GM18858 (cell line): ENCODE measurements around the gene GARNL3.

Experiments used
- ATAC-seq: cut with Tn5 transposase; IDR thresholded peaks from one replicate; pipeline ENCODE4 v1.9.1; 2021; ENCODE audit not compliant: unreplicated experiment

GARNL3 gene

DNA sequence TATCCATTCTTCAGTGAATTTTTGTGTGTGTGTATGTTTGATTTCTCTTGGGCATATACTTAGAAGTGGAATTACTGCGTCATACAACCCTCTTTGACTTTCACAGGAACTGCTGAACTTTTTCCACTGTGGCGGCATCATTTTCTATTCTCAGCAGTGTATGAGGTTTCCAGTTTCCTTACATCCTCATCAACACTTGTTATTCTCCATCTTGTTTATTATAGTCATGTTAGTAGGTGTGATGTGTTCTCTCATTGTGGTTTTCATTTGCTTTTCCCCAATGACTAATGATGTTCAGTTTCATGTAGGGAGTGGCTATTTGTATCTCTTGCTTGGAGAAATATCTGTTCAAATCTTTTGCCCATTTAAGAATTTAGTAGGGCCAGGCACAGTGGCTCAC is 162.2 kb downstream of the GARNL3 start:
- ATAC-seq = no peak

DNA sequence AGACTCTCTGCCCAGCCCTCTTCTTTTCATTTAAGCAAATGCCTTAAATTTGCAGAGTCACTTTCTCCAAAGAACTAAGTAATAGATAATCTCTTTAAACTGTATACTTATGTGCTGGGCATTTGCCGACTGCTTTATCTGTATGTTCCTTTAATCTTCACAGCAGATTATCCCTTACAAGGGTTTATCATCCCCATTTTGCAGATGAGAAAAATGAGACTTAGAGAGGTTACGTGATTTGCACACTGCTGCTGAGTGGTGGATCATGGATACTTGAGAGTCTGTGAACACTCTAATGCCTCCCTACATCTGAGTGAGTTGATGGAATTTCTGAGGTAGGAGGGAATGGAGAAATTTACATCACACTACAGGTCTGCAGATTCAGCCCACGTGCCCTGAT is 163.8 kb downstream of the GARNL3 start:
- no peak for ATAC-seq

DNA sequence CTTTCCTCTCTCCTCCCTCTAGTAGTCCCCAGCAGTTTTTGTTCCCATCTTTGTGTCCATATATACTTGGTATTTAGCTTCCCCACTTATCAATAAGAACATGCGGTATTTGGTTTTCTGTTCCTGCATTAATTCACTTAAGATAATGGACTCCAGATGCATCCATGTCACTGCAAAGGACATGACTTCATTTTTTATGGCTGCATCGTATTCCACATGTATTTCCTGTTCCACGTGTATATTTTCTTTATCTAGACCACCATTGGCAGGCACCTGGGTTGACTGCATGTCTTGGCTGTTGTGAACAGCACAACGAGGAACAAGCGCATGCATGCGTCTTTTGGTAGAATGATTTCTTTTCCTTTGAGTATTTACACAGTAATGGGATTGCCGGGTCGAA is 165.8 kb downstream of the GARNL3 start:
- ATAC-seq = no peak

DNA sequence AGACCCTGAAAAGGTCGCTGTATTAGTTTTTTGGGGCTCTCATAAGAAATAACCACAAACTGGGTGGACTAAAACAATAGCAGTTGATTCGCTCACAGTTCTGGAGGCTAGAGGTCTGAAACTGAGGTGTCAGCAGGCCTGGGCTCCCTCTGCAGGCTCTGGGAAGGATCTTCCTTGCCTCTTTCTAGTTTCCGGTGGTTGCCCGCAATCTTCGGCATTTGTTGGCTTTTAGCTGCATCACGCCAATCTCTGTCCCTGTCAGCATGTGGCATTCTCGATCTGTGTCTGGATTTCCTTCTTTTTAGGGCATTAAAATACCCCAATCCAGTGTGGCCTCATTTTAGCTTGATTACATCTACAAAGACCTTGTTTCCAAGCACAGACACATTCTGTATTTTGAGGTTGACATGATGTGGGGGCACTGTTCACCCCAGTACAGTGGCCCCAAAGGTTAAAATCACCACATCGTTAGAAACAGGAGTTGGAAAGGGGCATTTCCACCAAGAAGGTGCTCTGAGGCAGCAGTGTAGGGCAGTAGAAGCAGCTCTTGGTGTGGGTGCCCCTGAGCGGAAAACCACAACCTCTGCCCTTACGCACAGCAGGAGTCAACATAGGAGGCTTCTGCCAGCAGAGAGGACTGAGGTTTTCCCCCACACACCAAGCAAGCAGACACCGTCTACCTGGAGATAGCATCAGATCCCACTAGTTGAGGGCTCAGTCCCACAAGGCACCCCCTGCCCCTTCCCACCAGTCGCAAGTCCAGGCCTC is 173.1 kb downstream of the GARNL3 start:
- ATAC-seq = no peak

DNA sequence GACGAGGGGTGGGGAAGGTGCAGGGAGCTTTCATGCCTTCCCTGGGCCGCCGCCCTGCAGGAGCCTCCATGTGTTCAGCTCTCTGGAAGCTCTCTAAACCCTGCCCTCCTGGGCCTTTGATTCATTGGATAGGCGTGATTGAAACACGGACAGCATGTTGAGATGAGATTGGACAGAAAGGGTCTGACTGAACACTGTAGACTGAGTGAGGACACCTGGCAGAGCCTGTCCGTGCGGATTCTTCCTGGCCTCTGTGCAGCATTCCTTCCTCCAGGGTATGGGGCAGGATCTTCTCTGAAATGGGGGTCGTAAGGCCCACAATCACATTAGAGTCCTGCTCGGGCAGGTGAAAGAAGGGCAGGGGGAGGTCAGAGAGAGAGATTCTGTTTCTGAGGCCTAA is 173.8 kb downstream of the GARNL3 start:
- no peak for ATAC-seq
